Dendritic cell treated with granulocyte-macrophage colony-stimulating factor and Interleukin-4, amounts not matched to agents 40 ng/mL and 50 ng/mL, for 4 days (primary cell): ENCODE data around the gene SPHKAP.
"Not testable (repeated sequence)": the region's sequence is repeated elsewhere in the genome, so short reads cannot be mapped to it uniquely, and the experiment has no call there.

Experiments used
- H3K27ac Mint-ChIP-seq: one replicate; pipeline ENCODE4 v1.8.0; 2022; ENCODE audit warnings: mild to moderate bottlenecking, mixed read lengths
- H3K27me3 Mint-ChIP-seq: one replicate; pipeline ENCODE4 v1.8.0; 2022; ENCODE audit warnings: mild to moderate bottlenecking, mixed read lengths
- H3K36me3 Mint-ChIP-seq: one replicate; pipeline ENCODE4 v1.8.0; 2022; ENCODE audit warnings: low read depth, mixed read lengths
- H3K4me1 Mint-ChIP-seq: one replicate; pipeline ENCODE4 v1.8.0; 2022; ENCODE audit warnings: low read depth, mixed read lengths
- H3K4me3 Mint-ChIP-seq: one replicate; pipeline ENCODE4 v1.8.0; 2022; ENCODE audit warnings: mild to moderate bottlenecking, moderate library complexity, mixed read lengths
- H3K9me3 Mint-ChIP-seq: one replicate; pipeline ENCODE4 v1.8.0; 2022; ENCODE audit warnings: mixed read lengths
- intact Hi-C: fragments of 100-400 bp; cut with micrococcal nuclease; formaldehyde crosslinking; loops from one replicate; pipeline ENCODE4 v1.15.0; 2022

The SPHKAP gene

GRCh38 chr2:228079194-228079593 is 102.3 kb downstream of the SPHKAP start:
- Mint-ChIP-seq H3K4me3 (no peak overlapping the region), H3K4me1 (no peaks in the 10 kb centered on the region), H3K27me3 (no peaks in the 10 kb centered on the region), H3K27ac (no peak overlapping the region), H3K36me3 (no peaks in the 10 kb centered on the region), H3K9me3 (peaks cover 25% of the 10 kb centered on the region)
- intact Hi-C loops = no loop called here

- H3K27me3 Mint-ChIP-seq, H3K36me3 Mint-ChIP-seq, H3K4me3 Mint-ChIP-seq, H3K4me1 Mint-ChIP-seq, H3K27ac Mint-ChIP-seq, intact Hi-C loops: not testable (repeated sequence)
- peaks cover 25% of the 10 kb centered on the region for H3K9me3 Mint-ChIP-seq
Measured at GRCh38 chr2:228076695-228077094, 104.8 kb downstream of the SPHKAP start.

- H3K27ac Mint-ChIP-seq = no peak overlapping the region
- no peaks in the 10 kb centered on the region for H3K4me1 Mint-ChIP-seq
Measured at GRCh38 chr2:228072669-228073068, 108.8 kb downstream of the SPHKAP start.

DNA sequence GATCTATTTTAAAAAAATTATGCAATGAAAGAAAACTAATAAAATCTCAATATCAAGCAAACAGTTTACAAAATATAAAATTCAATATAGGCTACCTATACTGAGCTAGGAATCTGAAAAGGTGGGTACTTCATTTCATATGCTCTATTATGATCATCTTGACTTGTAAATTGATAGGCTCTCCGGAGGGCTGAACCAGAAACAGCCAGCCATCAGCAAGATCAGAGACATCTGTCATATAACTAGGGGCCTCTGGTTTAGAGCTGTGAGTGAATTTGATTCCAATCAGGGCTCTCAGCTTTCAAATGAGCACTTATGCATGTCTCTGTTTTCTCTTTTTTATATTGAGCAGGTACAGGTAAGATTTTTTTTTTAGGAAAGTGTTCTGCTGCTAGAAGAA is 114.2 kb downstream of the SPHKAP start:
- H3K27me3 Mint-ChIP-seq = no peaks in the 10 kb centered on the region
- no peak overlapping the region for H3K4me3 Mint-ChIP-seq
- no peak overlapping the region for H3K27ac Mint-ChIP-seq
- H3K4me1 Mint-ChIP-seq = no peaks in the 10 kb centered on the region
- intact Hi-C loops = no loop called here
- H3K36me3 Mint-ChIP-seq = no peaks in the 10 kb centered on the region
- no peaks in the 10 kb centered on the region for H3K9me3 Mint-ChIP-seq

More at GRCh38 chr2:228072669-228073068, 108.8 kb downstream of the SPHKAP start:
- H3K36me3 Mint-ChIP-seq = no peaks in the 10 kb centered on the region
- H3K9me3 Mint-ChIP-seq = peaks cover 6% of the 10 kb centered on the region
- H3K4me3 Mint-ChIP-seq = no peak overlapping the region
- intact Hi-C loops = no loop called here
- H3K27me3 Mint-ChIP-seq = no peaks in the 10 kb centered on the region

GRCh38 chr2:228066126-228066798 is 115.2 kb downstream of the SPHKAP start:
- intact Hi-C loops = no loop called here
- H3K4me3 Mint-ChIP-seq = no peak overlapping the region
- no peaks in the 10 kb centered on the region for H3K4me1 Mint-ChIP-seq
- H3K27ac Mint-ChIP-seq = no peak overlapping the region
- no peaks in the 10 kb centered on the region for H3K9me3 Mint-ChIP-seq
- no peaks in the 10 kb centered on the region for H3K27me3 Mint-ChIP-seq
- no peaks in the 10 kb centered on the region for H3K36me3 Mint-ChIP-seq

GRCh38 chr2:228065686-228066085 is 115.8 kb downstream of the SPHKAP start:
- Mint-ChIP-seq H3K36me3 (no peaks in the 10 kb centered on the region), H3K27me3 (no peaks in the 10 kb centered on the region), H3K9me3 (no peaks in the 10 kb centered on the region), H3K4me3 (no peak overlapping the region), H3K4me1 (no peaks in the 10 kb centered on the region), H3K27ac (no peak overlapping the region)
- intact Hi-C loops = no loop called here

DNA sequence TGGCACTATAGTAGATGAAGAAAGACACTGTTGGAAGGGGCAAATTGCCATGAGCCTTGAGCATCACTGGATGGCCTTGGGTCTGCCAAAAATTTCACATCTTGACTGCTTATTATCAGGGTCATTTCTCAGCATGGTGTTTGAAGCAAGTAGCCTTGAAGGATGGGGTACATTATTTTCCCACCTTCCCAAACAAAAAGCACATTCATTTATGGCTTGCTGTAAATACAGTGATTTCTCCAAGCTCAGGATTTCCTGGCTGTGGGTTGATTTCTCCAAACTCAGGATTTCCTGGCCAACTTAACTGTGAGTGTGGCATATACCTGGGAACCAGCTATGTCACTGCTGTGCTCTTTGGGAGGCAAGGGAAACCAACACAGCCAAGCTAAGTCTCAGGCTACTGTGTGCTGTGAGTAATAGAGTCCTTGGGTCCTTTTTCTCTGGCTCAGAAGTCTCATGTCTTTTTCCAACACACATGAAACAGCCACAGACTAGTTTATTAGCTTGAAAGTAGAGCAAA is 116.6 kb downstream of the SPHKAP start:
- no peaks in the 10 kb centered on the region for H3K9me3 Mint-ChIP-seq

GRCh38 chr2:228064024-228064423 is 117.5 kb downstream of the SPHKAP start:
- Mint-ChIP-seq H3K9me3 (no peaks in the 10 kb centered on the region), H3K4me1 (no peaks in the 10 kb centered on the region), H3K27ac (no peak overlapping the region), H3K27me3 (no peaks in the 10 kb centered on the region), H3K4me3 (no peak overlapping the region), H3K36me3 (no peaks in the 10 kb centered on the region)
- intact Hi-C loops = no loop called here

More for the DNA sequence above, 116.6 kb downstream of the SPHKAP start:
- no peak overlapping the region for H3K27ac Mint-ChIP-seq
- no peak overlapping the region for H3K4me3 Mint-ChIP-seq
- no peaks in the 10 kb centered on the region for H3K36me3 Mint-ChIP-seq
- intact Hi-C loops = no loop called here
- no peaks in the 10 kb centered on the region for H3K4me1 Mint-ChIP-seq
- H3K27me3 Mint-ChIP-seq = no peaks in the 10 kb centered on the region

GRCh38 chr2:228063558-228063957 is 117.9 kb downstream of the SPHKAP start:
- no peaks in the 10 kb centered on the region for H3K4me1 Mint-ChIP-seq

DNA sequence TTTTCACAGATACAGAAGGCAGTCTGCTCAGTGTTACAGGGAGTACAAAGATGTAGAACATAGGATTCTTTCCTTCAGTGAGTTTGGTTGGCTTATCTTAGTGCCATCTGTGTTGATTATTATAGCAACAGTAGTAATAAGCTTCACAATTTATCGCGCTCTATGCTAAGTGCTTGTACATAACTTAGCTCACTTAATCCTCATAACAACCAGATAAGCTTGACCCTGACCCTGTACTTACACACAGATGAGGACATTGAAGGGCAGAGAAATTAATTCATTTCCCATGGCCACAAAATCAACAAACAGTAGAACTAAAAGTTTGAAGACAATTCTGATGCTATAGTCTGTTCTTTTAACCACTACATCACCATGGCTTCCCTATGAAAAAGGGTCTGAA is 121.8 kb downstream of the SPHKAP start:
- Mint-ChIP-seq H3K9me3 (no peaks in the 10 kb centered on the region), H3K36me3 (no peaks in the 10 kb centered on the region), H3K27ac (no peak overlapping the region), H3K4me3 (no peak overlapping the region), H3K27me3 (no peaks in the 10 kb centered on the region), H3K4me1 (no peaks in the 10 kb centered on the region)
- intact Hi-C loops = no loop called here

More at GRCh38 chr2:228063558-228063957, 117.9 kb downstream of the SPHKAP start:
- Mint-ChIP-seq H3K9me3 (no peaks in the 10 kb centered on the region), H3K27ac (no peak overlapping the region), H3K36me3 (no peaks in the 10 kb centered on the region), H3K4me3 (no peak overlapping the region), H3K27me3 (no peaks in the 10 kb centered on the region)
- intact Hi-C loops = no loop called here

GRCh38 chr2:228056293-228057097 is 125.0 kb downstream of the SPHKAP start:
- Mint-ChIP-seq H3K27ac (no peak overlapping the region), H3K4me3 (no peak overlapping the region), H3K36me3 (no peaks in the 10 kb centered on the region), H3K27me3 (no peaks in the 10 kb centered on the region), H3K4me1 (no peaks in the 10 kb centered on the region), H3K9me3 (no peaks in the 10 kb centered on the region)
- intact Hi-C loops = no loop called here

GRCh38 chr2:228048838-228049490 is 132.5 kb downstream of the SPHKAP start:
- no peak overlapping the region for H3K4me3 Mint-ChIP-seq
- H3K27ac Mint-ChIP-seq = no peak overlapping the region
- H3K9me3 Mint-ChIP-seq = no peaks in the 10 kb centered on the region
- H3K36me3 Mint-ChIP-seq = no peaks in the 10 kb centered on the region
- no peaks in the 10 kb centered on the region for H3K4me1 Mint-ChIP-seq
- no peaks in the 10 kb centered on the region for H3K27me3 Mint-ChIP-seq
- intact Hi-C loops = no loop called here

GRCh38 chr2:228040995-228041394 is 140.5 kb downstream of the SPHKAP start:
- intact Hi-C loops = no loop called here
- no peaks in the 10 kb centered on the region for H3K9me3 Mint-ChIP-seq
- no peaks in the 10 kb centered on the region for H3K27me3 Mint-ChIP-seq
- no peak overlapping the region for H3K4me3 Mint-ChIP-seq
- no peaks in the 10 kb centered on the region for H3K36me3 Mint-ChIP-seq
- H3K27ac Mint-ChIP-seq = no peak overlapping the region
- no peaks in the 10 kb centered on the region for H3K4me1 Mint-ChIP-seq
